Smooth muscle cell (in vitro differentiated cells): Measurements from ENCODE around the gene MRPS23. TPM values are rescaled to one million over a fixed set of nuclear protein-coding genes. Genes with fewer than 3 reads are reported as not detected.
A peak's percentile ranks its signal among the peaks of the same experiment; 100 is the strongest.

Experiments
- DNase-seq: peaks from one replicate; lab custom pipeline; 2025; ENCODE audit not compliant: unreplicated experiment; lab: John Stamatoyannopoulos, UW
- H2AFZ ChIP-seq: fragments of 200-600 bp; sonication (generic); 2 replicates; pipeline ENCODE4 v1.6.0; 2016; ENCODE audit warnings: antibody characterized with exemption, low read depth, mild to moderate bottlenecking
- H3F3A ChIP-seq: fragments of 200-600 bp; sonication (generic); 2 replicates; pipeline ENCODE4 v1.6.0; 2017; ENCODE audit warnings: antibody characterized with exemption, low read depth
- H3K27ac ChIP-seq: fragments of 200-600 bp; sonication (generic); 2 replicates; pipeline ENCODE4 v1.5.1; 2016; ENCODE audit warnings: low read depth, mild to moderate bottlenecking
- H3K27me3 ChIP-seq: fragments of 200-600 bp; sonication (generic); 2 replicates; pipeline ENCODE4 v1.6.1; 2016; ENCODE audit warnings: low read depth, mild to moderate bottlenecking
- H3K36me3 ChIP-seq: fragments of 200-600 bp; sonication (generic); 2 replicates; pipeline ENCODE4 v1.5.1; 2016; ENCODE audit warnings: low read depth
- H3K4me1 ChIP-seq: fragments of 200-600 bp; sonication (generic); 2 replicates; pipeline ENCODE4 v1.5.1; 2016; ENCODE audit warnings: low read depth
- H3K4me2 ChIP-seq: fragments of 200-600 bp; sonication (generic); 2 replicates; pipeline ENCODE4 v1.6.0; 2016; ENCODE audit warnings: mild to moderate bottlenecking
- H3K4me3 ChIP-seq: fragments of 200-600 bp; sonication (generic); 2 replicates; pipeline ENCODE4 v1.5.1; 2016; ENCODE audit warnings: mild to moderate bottlenecking
- H3K79me2 ChIP-seq: fragments of 200-600 bp; sonication (generic); 2 replicates; pipeline ENCODE4 v1.6.0; 2016; ENCODE audit warnings: low read depth, mild to moderate bottlenecking
- H3K9ac ChIP-seq: fragments of 200-600 bp; sonication (generic); 2 replicates; pipeline ENCODE4 v1.6.0; 2016; ENCODE audit warnings: low read depth
- H3K9me3 ChIP-seq: fragments of 200-600 bp; sonication (generic); replicated peaks from 2 replicates; pipeline ENCODE4 v1.5.1; 2016; ENCODE audit warnings: low read depth
- H4K20me1 ChIP-seq: fragments of 200-600 bp; sonication (generic); 2 replicates; pipeline ENCODE4 v1.6.0; 2016; ENCODE audit warnings: low read depth
- WGBS: methylation state at CpG from one replicate; pipeline ENCODE4 v1.1.7; 2016; ENCODE audit warnings: low lambda C conversion rate; 5-methylcytosine and 5-hydroxymethylcytosine counted together
- polyA plus RNA-seq: library from polyadenylated mRNA; unstranded; fragments of >200 nt; fragmentation: Nextera tagmentation; extraction: Ambion mirVana; gene quantifications from 2 replicates; pipeline ENCODE4 v1.2.1, GENCODE V29; 2016
- total RNA-seq: library from RNA; depleted of rRNA; stranded (reverse); fragments of >200 nt; gene quantifications from 2 replicates; pipeline ENCODE4 v1.2.3, GENCODE V29; 2014
- TF ChIP-seq, protein P1 (sequence below): fragments of 200-600 bp; sonication (generic); IDR thresholded peaks from 2 replicates; pipeline ENCODE4 v1.5.1; 2017; ENCODE audit warnings: borderline replicate concordance, mild to moderate bottlenecking, antibody characterized with exemption; ENCODE audit not compliant: insufficient read depth, poor library complexity, severe bottlenecking

MRPS23 gene
- total and polyA plus RNA-seq, 2 experiments from 2014 or later, result 32.3 to 48.4 TPM

DNA sequence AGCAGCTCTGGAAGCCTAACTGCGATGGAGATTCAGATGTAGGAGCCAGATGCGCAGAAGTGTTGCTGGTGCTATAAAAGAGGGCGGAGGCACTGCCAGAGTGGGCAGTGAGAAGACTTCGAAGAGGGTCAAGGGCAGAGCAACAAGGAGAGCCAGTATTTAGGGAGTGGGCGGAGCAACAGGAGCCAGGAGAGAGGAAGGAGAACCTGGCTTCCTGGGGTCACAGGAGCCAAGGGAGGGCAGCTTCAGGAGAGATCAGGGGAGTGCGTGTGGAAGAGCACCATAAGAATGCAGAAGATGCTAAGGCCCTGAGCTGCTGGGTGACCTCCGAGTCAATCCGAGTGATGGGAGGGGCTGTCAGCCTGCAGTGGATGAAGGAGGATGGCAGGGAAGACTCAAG, 14.4 kb upstream of the MRPS23 start:
- H2AFZ ChIP-seq, result no peak overlapping the region
- H3K27ac ChIP-seq, result no peak overlapping the region
- peaks cover 6% of the 10 kb centered on the region for H4K20me1 ChIP-seq
- H3K9ac ChIP-seq, result no peak overlapping the region
- 94% methylated on average over 8 of the region's 8 CpGs for WGBS
- no peak for DNase-seq
- no peaks in the 10 kb centered on the region for H3K79me2 ChIP-seq
- no peaks in the 10 kb centered on the region for H3K9me3 ChIP-seq
- no peaks in the 10 kb centered on the region for H3K36me3 ChIP-seq
- H3K27me3 ChIP-seq, result no peaks in the 10 kb centered on the region
- peaks cover 33% of the 10 kb centered on the region for H3K4me1 ChIP-seq
- TF ChIP-seq, protein P1, sequence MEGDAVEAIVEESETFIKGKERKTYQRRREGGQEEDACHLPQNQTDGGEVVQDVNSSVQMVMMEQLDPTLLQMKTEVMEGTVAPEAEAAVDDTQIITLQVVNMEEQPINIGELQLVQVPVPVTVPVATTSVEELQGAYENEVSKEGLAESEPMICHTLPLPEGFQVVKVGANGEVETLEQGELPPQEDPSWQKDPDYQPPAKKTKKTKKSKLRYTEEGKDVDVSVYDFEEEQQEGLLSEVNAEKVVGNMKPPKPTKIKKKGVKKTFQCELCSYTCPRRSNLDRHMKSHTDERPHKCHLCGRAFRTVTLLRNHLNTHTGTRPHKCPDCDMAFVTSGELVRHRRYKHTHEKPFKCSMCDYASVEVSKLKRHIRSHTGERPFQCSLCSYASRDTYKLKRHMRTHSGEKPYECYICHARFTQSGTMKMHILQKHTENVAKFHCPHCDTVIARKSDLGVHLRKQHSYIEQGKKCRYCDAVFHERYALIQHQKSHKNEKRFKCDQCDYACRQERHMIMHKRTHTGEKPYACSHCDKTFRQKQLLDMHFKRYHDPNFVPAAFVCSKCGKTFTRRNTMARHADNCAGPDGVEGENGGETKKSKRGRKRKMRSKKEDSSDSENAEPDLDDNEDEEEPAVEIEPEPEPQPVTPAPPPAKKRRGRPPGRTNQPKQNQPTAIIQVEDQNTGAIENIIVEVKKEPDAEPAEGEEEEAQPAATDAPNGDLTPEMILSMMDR, result no peak
- no peak overlapping the region for H3K4me2 ChIP-seq
- H3F3A ChIP-seq, result peaks cover 36% of the 10 kb centered on the region
- no peak overlapping the region for H3K4me3 ChIP-seq

DNA sequence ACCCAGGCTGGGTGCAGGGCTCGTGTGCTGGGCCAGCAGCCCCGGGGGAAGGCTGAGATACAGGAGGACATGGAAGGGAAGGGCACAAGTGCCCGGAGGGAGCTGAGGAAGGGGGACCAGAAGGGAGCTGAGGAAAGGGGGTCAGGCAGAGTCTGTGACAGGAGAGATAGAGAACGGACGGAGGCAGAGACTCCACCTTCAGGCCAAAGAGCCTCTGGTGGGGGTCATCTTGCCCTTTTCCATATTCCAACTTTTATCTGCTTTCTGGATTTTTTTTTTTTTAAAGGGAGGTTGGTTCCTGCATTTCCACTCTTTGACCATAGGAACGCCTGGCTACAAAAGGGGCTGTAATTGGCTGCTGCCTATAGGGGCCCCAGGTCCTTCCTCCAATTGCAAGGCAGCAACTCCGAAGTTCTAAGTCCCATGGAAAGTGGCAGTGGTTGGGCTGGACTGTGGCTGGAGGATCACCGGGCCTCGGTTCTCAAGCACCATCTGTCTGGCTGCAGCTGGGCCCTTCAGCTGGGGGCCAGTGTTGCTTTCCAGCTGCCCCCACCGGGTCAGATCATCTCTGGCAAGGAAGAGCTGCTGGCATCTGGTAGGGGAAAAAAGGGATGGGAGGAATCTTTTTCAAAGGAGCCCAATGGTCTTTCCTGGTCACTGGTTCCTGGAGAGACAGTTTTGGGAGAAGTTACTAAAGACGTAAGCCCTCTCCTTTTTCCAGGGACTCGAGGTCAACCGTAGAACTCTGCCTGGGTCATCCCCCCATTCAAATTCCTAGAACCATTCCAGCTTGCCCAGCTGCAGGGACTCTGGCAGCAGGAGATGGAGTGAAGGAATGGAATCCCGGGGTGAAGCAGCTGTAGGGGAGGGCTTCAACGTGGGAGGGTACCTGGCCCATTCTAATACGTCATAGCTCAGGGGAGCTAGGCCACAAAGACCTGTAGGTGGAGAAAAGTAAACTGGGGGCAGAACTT, 13.1 kb upstream of the MRPS23 start:
- H3K4me2 ChIP-seq, result peak overlapping the region; percentile 93
- H3K36me3 ChIP-seq, result no peaks in the 10 kb centered on the region
- peaks cover 30% of the 10 kb centered on the region for H3F3A ChIP-seq
- no peak overlapping the region for H2AFZ ChIP-seq
- WGBS, result 71% methylated on average over 16 of the region's 16 CpGs
- DNase-seq, result no peak
- no peak overlapping the region for H3K9ac ChIP-seq
- peak overlapping the region; percentile 25 for H3K27ac ChIP-seq
- H3K4me3 ChIP-seq, result no peak overlapping the region
- no peaks in the 10 kb centered on the region for H3K27me3 ChIP-seq
- TF ChIP-seq, protein P1, result no peak
- H4K20me1 ChIP-seq, result no peaks in the 10 kb centered on the region
- H3K9me3 ChIP-seq, result no peaks in the 10 kb centered on the region
- no peaks in the 10 kb centered on the region for H3K79me2 ChIP-seq
- H3K4me1 ChIP-seq, result peaks cover 29% of the 10 kb centered on the region

DNA sequence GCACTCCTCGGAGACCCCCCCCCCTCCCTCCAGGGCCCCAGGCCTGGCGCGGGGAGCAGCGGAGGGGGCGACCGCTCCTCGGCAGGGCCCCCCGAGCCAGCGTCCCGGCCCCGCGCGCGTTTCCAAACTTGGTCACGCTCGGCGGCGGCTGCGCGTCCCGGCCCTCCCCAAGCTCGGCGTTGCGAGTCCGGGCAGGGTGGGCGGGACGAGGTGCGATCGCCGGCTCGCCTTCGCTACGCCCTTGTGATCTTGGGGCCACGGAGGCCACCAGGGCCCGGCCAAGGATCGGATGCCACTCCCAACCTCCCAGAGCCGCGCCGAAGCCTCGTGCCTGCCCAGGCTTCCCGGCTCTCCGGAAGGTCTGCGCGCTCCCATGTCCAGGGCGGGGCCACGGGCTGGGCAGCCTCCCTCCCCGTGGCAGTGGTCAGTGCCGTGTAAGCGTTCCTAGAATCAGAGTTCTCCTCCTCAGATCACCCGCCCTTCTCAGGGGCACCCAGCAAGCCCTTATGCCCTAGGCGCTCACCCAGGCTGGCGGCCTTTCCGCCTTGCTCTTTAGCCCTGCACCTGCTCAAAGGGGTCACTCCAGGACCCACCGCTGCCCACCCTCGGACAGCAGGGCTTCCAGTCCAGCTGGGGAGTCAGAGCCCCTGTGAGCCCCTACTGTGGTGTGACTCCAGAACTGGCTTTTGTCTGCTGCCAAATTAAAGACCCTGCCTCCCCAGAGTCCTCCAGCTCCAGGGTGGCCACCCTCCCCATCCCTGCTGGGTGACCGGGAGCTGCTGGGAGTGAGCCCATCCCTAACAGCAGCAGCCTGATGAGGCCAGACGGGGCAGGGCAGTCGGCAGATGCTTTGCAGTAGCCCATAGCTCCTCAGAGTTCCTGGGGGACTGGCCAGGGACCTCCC, 12.2 kb upstream of the MRPS23 start:
- Histone ChIP-seq H3K4me3 (peak overlapping the region; percentile 49), H3K27me3 (no peaks in the 10 kb centered on the region), H4K20me1 (no peaks in the 10 kb centered on the region), H3K4me2 (peak overlapping the region; percentile 93), H3K4me1 (peaks cover 26% of the 10 kb centered on the region), H3K9me3 (no peaks in the 10 kb centered on the region), H3K79me2 (no peaks in the 10 kb centered on the region), H3K36me3 (no peaks in the 10 kb centered on the region), H3F3A (peaks cover 21% of the 10 kb centered on the region), H3K9ac (peak overlapping the region; percentile 69), H2AFZ (peak overlapping the region; percentile 7), H3K27ac (peak overlapping the region; percentile 77)
- TF ChIP-seq, protein P1, result no peak
- 29% methylated on average over 18 of the region's 58 CpGs for WGBS
- DNase-seq, result no peak
